A549 treated with AZD2906 at 1 μM for 4 hours (cell line): Measurements from ENCODE around the gene RADX. TPM values are rescaled to one million over a fixed set of nuclear protein-coding genes. Genes with fewer than 3 reads are reported as not detected.

Source experiments
- total RNA-seq: library from RNA; stranded (reverse); fragments of 200-300 nt; extraction: Qiagen RNA extraction; gene quantifications from 5 replicates; pipeline ENCODE4 v1.2.3, GENCODE V29; 2022

RADX gene
- 0.03 to 0.10 TPM (median 0.06 TPM) in 5 replicates for total RNA-seq

GRCh38 chrX:106611679-106612392 is at the start of gene RADX:
TSS of gene RADX (plus strand) at chrX:106611978. CDS start at chrX:106612081, 103 bp downstream.

GRCh38 chrX:106726485-106727437 is 115.0 kb downstream of the RADX start, which contains the start of gene RNF128:
TSS of gene RNF128 (plus strand) at chrX:106726701. CDS start at chrX:106726914, 213 bp downstream.

Other genes starting within 250 kb of the RADX start
- gene RNF128, start 114.7 kb downstream of the RADX start, total RNA-seq = 0.03 to 0.08 TPM (median 0.06 TPM) in 5 replicates
- gene TBC1D8B, start 190.7 kb downstream of the RADX start, total RNA-seq = 0.94 to 1.3 TPM (median 1.2 TPM) in 5 replicates